Gastrocnemius medialis (tissue), 4 donors: ENCODE results near the gene WWP2.

Source experiments
- CTCF ChIP-seq, 5 experiments: fragments of 450-650 bp in 3 of 5; fragments of 200-600 bp in 2 of 5; sonication (generic) in 2 of 5; IDR thresholded peaks in 4 of 5; conservative IDR thresholded peaks in 1 of 5; 1 replicate in 4 of 5; 2 replicates in 1 of 5; pipeline ENCODE4 v1.5.1; 2016 to 2019; ENCODE audit warnings: antibody characterized with exemption in 5 of 5, mild to moderate bottlenecking in 3 of 5, moderate library complexity in 3 of 5
- POLR2A ChIP-seq, 2 donors: fragments of 450-650 bp; IDR thresholded peaks; one replicate each; pipeline ENCODE4 v1.6.1; 2017; ENCODE audit warnings: antibody characterized with exemption in 2 of 2, mild to moderate bottlenecking in 2 of 2, moderate library complexity in 2 of 2

GRCh38 chr16:69906838-69907401, 144.8 kb downstream of the WWP2 start:
- TF ChIP-seq CTCF (IDR thresholded peaks at IDR 0.05 in 4 of 5, conservative IDR thresholded peaks at IDR 0.05 in 1 of 5), result no peak
- no peak for TF ChIP-seq POLR2A (IDR thresholded peaks at IDR 0.05)
